ENCODE results near the gene SULT2B1. TPM values are rescaled to one million over a fixed set of nuclear protein-coding genes. Genes with fewer than 3 reads are reported as not detected.
A peak's percentile ranks its signal among the peaks of the same experiment; 100 is the strongest.

The SULT2B1 gene
- total RNA-seq, 1 experiment from 2014 or later, result 6.2 TPM

DNA sequence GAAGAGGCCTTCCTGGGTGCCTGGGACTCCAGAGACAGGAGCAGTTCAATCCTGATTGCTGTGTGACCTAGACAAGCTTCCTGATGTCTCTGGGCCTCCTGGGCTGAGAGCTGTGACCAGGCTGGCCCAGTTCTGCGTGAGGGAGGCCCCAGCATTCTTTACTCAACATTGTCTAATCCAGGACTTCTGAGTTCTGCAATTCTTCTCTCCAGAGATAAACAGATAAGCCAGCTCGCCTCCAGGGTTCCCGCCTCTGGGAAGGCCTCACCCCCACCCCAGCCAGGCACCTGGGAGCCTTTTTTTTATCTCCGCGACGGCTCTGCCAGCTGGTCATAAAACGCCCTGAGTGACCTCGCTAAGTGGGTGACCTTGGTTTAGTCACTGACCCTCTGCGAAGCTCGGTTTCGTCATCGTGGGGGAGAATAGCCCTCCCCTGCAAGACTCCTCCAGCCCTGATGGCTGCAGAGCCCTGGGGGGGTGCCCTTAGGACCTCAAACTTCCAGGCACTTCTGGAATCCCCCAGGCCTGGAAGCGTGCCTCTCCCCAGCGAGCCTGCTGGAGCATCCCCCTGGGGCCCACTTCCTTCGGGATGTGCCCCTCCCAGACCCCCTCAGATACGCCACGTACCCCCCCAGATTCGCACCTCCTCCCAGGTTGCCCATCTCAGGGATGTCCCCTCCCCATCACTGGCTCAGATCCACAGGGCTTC, 1.9 kb downstream of the SULT2B1 start:
- no peaks in the 10 kb centered on the region for H3K27me3 ChIP-seq (ENCODE audit: insufficient read depth, low read depth)
- peak overlapping the region; percentile 49 for H3K27ac ChIP-seq
- POLR2A ChIA-PET (ENCODE audit: unreplicated experiment), result interaction anchor here (0.5 to 0.7 kb wide), 6 partner anchors 15 to 438 kb away, joined by 4 to 24 read pairs (median 5); no protein-coding TSS in a partner anchor
- TF ChIP-seq, protein P1, sequence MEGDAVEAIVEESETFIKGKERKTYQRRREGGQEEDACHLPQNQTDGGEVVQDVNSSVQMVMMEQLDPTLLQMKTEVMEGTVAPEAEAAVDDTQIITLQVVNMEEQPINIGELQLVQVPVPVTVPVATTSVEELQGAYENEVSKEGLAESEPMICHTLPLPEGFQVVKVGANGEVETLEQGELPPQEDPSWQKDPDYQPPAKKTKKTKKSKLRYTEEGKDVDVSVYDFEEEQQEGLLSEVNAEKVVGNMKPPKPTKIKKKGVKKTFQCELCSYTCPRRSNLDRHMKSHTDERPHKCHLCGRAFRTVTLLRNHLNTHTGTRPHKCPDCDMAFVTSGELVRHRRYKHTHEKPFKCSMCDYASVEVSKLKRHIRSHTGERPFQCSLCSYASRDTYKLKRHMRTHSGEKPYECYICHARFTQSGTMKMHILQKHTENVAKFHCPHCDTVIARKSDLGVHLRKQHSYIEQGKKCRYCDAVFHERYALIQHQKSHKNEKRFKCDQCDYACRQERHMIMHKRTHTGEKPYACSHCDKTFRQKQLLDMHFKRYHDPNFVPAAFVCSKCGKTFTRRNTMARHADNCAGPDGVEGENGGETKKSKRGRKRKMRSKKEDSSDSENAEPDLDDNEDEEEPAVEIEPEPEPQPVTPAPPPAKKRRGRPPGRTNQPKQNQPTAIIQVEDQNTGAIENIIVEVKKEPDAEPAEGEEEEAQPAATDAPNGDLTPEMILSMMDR (conservative IDR thresholded peaks at IDR 0.05), result no peak
- no peak for TF ChIP-seq EZH2 (IDR thresholded peaks at IDR 0.05; ENCODE audit: low read depth)
- no peak overlapping the region for H2AFZ ChIP-seq
- no peaks in the 10 kb centered on the region for H3K9me2 ChIP-seq (ENCODE audit: insufficient read depth)
- peak; percentile 85 to 89 for DNase-seq
- intact Hi-C loops (cut with micrococcal nuclease; ENCODE audit: unreplicated experiment), result loop anchor here (1.0 to 2.0 kb wide), 2 partner anchors 11 to 41 kb away; no protein-coding TSS in a partner anchor
- H3K79me2 ChIP-seq (ENCODE audit: low read depth), result no peaks in the 10 kb centered on the region
- CTCF ChIA-PET, result no interaction called here
- H3K9me3 ChIP-seq (ENCODE audit: insufficient read depth, low read depth), result no peaks in the 10 kb centered on the region
- BruUV-seq (replicated peaks), result no TSS peak
- H3K4me2 ChIP-seq, result peak overlapping the region; percentile 67
- no peaks in the 10 kb centered on the region for H4K20me1 ChIP-seq (ENCODE audit: insufficient read depth)
- H3K4me1 ChIP-seq (replicated peaks; ENCODE audit: insufficient read depth), result peaks cover 59% of the 10 kb centered on the region
- H3K4me3 ChIP-seq, result peak overlapping the region; percentile 5; the same call in 1 of the 2 replicates
- peaks cover 53% of the 10 kb centered on the region for H3F3A ChIP-seq (ENCODE audit: insufficient read depth, low read depth)
- H3K36me3 ChIP-seq (ENCODE audit: low read depth), result no peaks in the 10 kb centered on the region

DNA sequence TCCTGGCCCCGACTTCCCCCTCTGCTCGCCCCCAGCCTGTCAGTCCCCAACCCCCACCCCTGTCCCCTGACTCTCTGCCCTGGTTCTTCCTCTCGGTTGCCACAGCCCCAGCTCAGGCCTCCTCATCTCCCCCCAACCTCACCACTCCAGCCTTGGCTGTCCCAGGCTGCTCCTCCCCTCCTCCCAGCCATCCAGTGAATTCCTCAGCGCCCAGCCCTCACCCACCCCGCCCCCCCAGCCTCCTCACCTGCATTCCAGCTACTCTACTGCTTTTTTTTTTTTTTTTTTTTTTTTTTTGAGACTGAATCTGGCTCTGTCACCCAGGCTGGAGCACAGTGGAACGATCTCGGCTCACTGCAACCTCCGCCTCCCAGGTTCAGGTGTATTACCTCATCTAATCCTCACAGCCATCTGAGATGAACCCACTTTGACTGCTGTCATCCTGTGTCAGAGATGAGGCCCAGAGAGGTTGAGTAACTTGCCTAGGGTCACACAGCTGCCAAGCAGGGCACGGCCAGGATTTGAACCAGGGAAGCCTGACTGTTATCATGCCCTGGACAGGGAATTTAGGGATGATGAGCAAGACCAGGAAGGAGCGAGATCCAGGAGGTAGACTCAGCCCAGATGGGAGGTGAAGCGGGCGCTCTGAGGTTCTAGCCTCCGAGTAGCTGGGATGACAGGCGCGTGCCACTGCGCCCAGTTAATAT, 2.6 kb downstream of the SULT2B1 start:
- H3K9me3 ChIP-seq (ENCODE audit: insufficient read depth, low read depth), result no peaks in the 10 kb centered on the region
- DNase-seq, result peak; percentile 62 to 79
- ChIA-PET POLR2A (ENCODE audit: unreplicated experiment) (interaction anchor here (0.5 to 0.7 kb wide), 5 partner anchors 14 to 439 kb away, joined by 4 to 24 read pairs (median 5); no protein-coding TSS in a partner anchor), CTCF (interaction anchor here (1.2 kb wide), 1 partner anchor 47 kb away, joined by 4 read pairs; no protein-coding TSS in a partner anchor)
- no peak overlapping the region for H2AFZ ChIP-seq
- peaks cover 53% of the 10 kb centered on the region for H3F3A ChIP-seq (ENCODE audit: insufficient read depth, low read depth)
- H3K9me2 ChIP-seq (ENCODE audit: insufficient read depth), result no peaks in the 10 kb centered on the region
- no peak for TF ChIP-seq EZH2 (IDR thresholded peaks at IDR 0.05; ENCODE audit: low read depth)
- TF ChIP-seq, protein P1 (conservative IDR thresholded peaks at IDR 0.05), result no peak
- H3K27me3 ChIP-seq (ENCODE audit: insufficient read depth, low read depth), result no peaks in the 10 kb centered on the region
- intact Hi-C loops (cut with micrococcal nuclease; ENCODE audit: unreplicated experiment), result loop anchor here (1.0 kb wide), 1 partner anchor 11 kb away; no protein-coding TSS in a partner anchor
- H4K20me1 ChIP-seq (ENCODE audit: insufficient read depth), result no peaks in the 10 kb centered on the region
- no peaks in the 10 kb centered on the region for H3K79me2 ChIP-seq (ENCODE audit: low read depth)
- H3K4me3 ChIP-seq, result peak overlapping the region; percentile 5; the same call in 1 of the 2 replicates
- H3K4me1 ChIP-seq (replicated peaks; ENCODE audit: insufficient read depth), result peaks cover 59% of the 10 kb centered on the region
- H3K4me2 ChIP-seq, result peak overlapping the region; percentile 67
- no TSS peak for BruUV-seq (replicated peaks)
- no peaks in the 10 kb centered on the region for H3K36me3 ChIP-seq (ENCODE audit: low read depth)
- peak overlapping the region; percentile 73 for H3K27ac ChIP-seq

DNA sequence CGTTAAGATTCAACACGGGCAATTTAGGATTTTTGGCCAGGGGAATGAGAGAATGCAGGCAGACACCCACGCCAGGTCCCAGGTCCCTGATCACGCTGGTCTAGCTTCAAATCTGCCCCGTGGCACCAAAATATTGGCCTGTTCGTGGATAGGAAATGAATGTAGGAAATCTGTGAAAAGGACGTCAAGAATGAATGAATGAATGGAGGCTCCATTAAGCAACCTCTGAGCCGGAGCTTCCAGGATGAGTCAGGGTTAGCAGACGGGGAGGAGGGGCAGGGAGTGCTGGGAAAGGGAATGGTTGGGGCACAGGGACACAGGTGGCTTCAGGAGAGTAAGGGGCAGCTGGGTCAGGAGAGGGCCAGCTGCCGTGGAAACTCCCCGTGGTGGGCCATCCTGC, 4.2 kb downstream of the SULT2B1 start:
- BruUV-seq (replicated peaks), result no TSS peak
- Histone ChIP-seq H3F3A (ENCODE audit: insufficient read depth, low read depth) (peaks cover 53% of the 10 kb centered on the region), H4K20me1 (ENCODE audit: insufficient read depth) (no peaks in the 10 kb centered on the region), H3K4me3 (no peak overlapping the region), H3K4me2 (peak overlapping the region; percentile 63), H2AFZ (no peak overlapping the region), H3K27me3 (ENCODE audit: insufficient read depth, low read depth) (no peaks in the 10 kb centered on the region), H3K27ac (peak overlapping the region; percentile 73), H3K9me2 (ENCODE audit: insufficient read depth) (no peaks in the 10 kb centered on the region), H3K9me3 (ENCODE audit: insufficient read depth, low read depth) (no peaks in the 10 kb centered on the region), H3K4me1 (replicated peaks; ENCODE audit: insufficient read depth) (peaks cover 55% of the 10 kb centered on the region), H3K36me3 (ENCODE audit: low read depth) (no peaks in the 10 kb centered on the region), H3K79me2 (ENCODE audit: low read depth) (no peaks in the 10 kb centered on the region)
- peak; percentile 68 to 86 for DNase-seq
- ChIA-PET CTCF (interaction anchor here (0.7 to 1.2 kb wide), 3 partner anchors 12 to 49 kb away, joined by 4 to 9 read pairs (median 4); no protein-coding TSS in a partner anchor), POLR2A (ENCODE audit: unreplicated experiment) (interaction anchor here (0.7 kb wide), 1 partner anchor 163 kb away, joined by 4 read pairs; the partner anchor contains the start of gene GRIN2D)
- TF ChIP-seq EZH2 (IDR thresholded peaks at IDR 0.05; ENCODE audit: low read depth), result no peak
- TF ChIP-seq, protein P1 (conservative IDR thresholded peaks at IDR 0.05), result no peak
- intact Hi-C loops (cut with micrococcal nuclease; ENCODE audit: unreplicated experiment), result loop anchor here (1.0 kb wide), 1 partner anchor 28 kb away; no protein-coding TSS in a partner anchor
